GM12891 (cell line): ENCODE measurements around the gene CHRM2.

Source experiments
- DNase-seq: peaks from one replicate; pipeline ENCODE4 v3.0.0; 2011; ENCODE audit warnings: low spot score; ENCODE audit not compliant: insufficient read length
- FAIRE-seq: peaks from 2 replicates; lab custom pipeline; 2011; peaks lifted over from hg19 to GRCh38; lab: Jason Lieb, UNC
- PAX5 ChIP-seq: IDR thresholded peaks from 2 replicates; pipeline ENCODE4 v1.6.1; 2011; ENCODE audit warnings: low read length, moderate library complexity, mild to moderate bottlenecking; ENCODE audit not compliant: insufficient read depth, severe bottlenecking
- POLR2A ChIP-seq: IDR thresholded peaks from 2 replicates; pipeline ENCODE4 v1.6.1; 2011; ENCODE audit warnings: low read depth, low read length, control low read depth
- POLR2AphosphoS5 ChIP-seq: IDR thresholded peaks from 2 replicates; pipeline ENCODE4 v1.6.1; 2011; ENCODE audit warnings: low read depth, low read length, control low read depth
- POU2F2 ChIP-seq: IDR thresholded peaks from 2 replicates; pipeline ENCODE4 v1.6.1; 2011; ENCODE audit warnings: low read depth, mild to moderate bottlenecking, control low read depth, low read length, moderate library complexity
- SPI1 ChIP-seq: IDR thresholded peaks from 2 replicates; pipeline ENCODE4 v1.6.1; 2011; ENCODE audit warnings: low read depth, low read length, control low read depth
- TAF1 ChIP-seq: IDR thresholded peaks from 2 replicates; pipeline ENCODE4 v1.6.1; 2011; ENCODE audit warnings: low read depth, low read length, control low read depth

CHRM2 gene

DNA sequence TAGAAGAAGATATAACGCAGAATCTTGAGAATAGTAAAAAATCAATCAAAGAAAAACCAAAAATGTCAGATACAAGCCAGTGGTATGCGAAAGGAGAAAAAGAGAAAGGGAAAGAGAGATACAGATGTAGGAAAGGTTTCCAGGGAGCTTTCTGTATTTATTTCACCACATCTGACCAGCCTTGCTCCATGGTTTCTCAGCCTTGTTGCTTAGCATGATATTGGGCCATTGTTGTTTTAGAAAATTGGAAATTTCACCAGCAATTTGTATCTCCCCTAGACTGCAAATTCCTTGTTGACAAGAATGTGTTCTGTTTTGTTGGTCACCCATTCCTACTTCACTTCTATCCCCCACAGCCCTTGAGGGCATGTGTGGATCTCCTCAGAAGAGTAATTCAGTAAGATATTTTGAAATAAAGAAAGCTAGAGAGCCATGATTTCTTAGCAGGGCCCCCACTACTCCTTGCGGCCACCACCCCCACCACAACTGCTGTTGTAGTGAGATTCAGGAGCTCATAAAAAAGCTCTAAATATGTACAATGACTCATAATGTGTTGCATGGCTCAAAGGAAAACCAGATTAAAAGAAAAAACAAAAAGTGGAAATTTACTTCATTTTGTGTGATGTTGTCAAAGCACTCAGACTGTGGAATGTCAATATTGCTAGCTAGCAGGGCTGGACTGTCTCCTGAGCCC lies 138.7 kb downstream of the CHRM2 start:
- no peak for FAIRE-seq

DNA sequence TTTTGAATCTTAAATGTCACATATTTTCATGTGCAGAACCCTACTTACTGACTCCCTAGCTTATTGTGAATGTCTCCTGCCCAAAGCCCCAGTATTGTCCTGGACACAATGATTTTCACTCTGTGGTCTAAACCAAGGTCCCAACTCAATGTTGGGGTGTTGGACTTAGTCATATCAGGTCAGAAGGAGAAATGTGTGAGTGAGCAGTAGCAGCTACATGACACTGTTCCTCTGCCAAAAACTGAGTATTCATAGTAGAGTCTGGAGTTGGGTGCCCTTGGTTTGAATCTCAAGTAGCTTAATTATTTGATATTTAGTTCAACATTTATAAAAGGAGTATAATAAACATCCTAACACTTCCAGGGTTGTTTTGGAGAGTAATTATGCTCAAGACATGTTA lies 141.0 kb downstream of the CHRM2 start:
- DNase-seq (no peak), FAIRE-seq (no peak)
- TF ChIP-seq TAF1, result no peak
- no peak for TF ChIP-seq SPI1
- no peak for TF ChIP-seq POU2F2
- TF ChIP-seq PAX5, result no peak
- TF ChIP-seq POLR2AphosphoS5, result no peak
- no peak for TF ChIP-seq POLR2A

More for the DNA sequence above, 138.7 kb downstream of the CHRM2 start:
- DNase-seq, result no peak
- TF ChIP-seq TAF1, result no peak
- TF ChIP-seq SPI1, result no peak
- TF ChIP-seq POLR2A, result no peak
- no peak for TF ChIP-seq POU2F2
- no peak for TF ChIP-seq PAX5
- no peak for TF ChIP-seq POLR2AphosphoS5

DNA sequence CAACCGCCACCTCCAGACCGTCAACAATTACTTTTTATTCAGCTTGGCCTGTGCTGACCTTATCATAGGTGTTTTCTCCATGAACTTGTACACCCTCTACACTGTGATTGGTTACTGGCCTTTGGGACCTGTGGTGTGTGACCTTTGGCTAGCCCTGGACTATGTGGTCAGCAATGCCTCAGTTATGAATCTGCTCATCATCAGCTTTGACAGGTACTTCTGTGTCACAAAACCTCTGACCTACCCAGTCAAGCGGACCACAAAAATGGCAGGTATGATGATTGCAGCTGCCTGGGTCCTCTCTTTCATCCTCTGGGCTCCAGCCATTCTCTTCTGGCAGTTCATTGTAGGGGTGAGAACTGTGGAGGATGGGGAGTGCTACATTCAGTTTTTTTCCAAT lies 146.6 kb downstream of the CHRM2 start:
- TF ChIP-seq TAF1 (no peak), POLR2A (no peak), SPI1 (no peak), PAX5 (no peak), POU2F2 (no peak), POLR2AphosphoS5 (no peak)
- no peak for FAIRE-seq
- no peak for DNase-seq

DNA sequence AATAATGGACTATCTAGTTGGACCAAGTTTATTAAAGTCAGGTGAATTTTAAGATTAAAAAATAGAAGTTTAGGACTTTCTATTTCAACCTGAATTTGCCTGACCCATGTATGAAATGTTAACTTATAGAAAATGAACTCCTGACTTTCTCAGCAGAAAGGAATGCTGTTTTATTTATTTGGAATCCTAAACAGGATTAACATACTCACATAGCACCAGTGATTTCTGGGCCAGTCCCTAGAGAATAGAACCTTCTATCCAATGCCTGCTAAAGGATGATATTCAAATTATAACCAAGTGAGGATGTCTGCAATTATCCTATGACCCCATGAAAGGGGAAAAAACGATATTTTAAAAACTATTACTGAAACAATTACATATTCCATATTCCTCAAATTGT lies 148.8 kb downstream of the CHRM2 start:
- TF ChIP-seq POU2F2, result no peak
- no peak for TF ChIP-seq POLR2A
- no peak for TF ChIP-seq TAF1
- no peak for TF ChIP-seq SPI1
- no peak for TF ChIP-seq POLR2AphosphoS5
- no peak for TF ChIP-seq PAX5
- DNase-seq (no peak), FAIRE-seq (no peak)

DNA sequence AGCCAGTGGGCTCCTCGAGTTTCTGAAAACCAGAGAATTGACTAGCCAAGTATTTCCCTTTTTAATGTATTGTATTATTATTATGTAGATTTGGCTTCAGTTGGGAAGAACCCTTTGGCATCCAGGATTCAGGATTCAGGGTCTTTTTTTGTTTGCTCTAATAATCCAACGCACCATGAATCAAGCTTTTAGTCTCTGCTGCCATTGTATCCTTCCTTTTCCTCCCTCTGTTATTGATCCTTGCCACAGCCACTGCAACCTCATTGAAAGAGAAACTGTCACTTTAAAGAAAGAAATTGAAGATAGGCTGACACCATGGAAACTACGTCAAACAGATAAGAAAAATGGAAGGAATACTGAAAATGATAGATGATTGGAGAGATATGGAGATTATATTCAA lies 150.0 kb downstream of the CHRM2 start:
- FAIRE-seq, result no peak
- no peak for DNase-seq
- TF ChIP-seq POLR2AphosphoS5 (no peak), POLR2A (no peak), SPI1 (no peak)

DNA sequence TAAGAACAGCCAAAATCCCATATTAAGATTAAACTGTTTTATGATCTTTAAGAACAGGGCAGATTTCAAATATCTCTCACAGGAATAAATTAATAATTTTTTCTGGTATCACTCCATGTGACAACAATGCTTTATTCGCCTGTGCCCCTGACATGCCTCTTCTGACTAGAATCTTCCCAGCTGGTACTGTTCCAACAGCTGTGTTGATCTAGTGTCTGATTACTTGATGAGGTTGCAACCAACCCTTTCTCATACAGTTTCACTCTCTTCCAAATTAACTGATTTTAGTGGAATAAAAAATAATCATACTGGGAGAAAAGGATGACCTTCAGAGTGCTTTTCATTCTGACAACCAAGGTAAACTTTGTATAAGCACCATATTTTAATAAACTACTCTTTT lies 151.9 kb downstream of the CHRM2 start:
- no peak for FAIRE-seq
- no peak for DNase-seq
- TF ChIP-seq PAX5 (no peak), POU2F2 (no peak), SPI1 (no peak), TAF1 (no peak)

DNA sequence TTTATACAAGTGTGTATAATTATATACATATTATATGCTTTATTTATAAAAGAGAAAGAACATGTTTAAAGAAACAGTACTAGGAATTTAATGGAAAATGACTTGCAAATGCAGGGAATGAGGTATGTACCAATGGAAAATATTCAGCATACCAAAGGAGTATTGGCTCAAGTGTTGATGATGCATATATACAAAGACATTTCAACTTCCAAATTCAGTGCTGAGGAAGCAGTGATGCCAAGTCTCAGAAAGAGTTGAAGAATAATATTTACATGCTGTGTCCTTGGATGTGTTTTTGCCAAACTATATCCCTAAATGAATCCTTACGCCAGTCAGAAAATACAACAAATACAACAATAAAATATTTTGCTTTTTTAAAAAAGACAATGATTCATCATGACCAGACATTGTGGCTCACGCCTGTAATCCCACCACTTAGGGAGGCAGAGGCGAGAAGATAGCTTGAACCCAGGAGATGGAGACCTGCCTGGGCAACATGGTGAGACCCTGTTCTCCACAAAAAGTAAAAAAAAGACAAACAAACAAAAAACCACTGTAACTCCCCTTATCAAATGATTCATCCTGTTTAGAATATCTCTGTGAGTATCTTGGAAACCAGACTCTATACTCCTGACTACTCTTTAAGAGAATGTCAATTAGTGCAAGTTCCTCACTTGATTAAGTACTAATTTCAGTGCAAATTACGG lies 157.2 kb downstream of the CHRM2 start:
- no peak for DNase-seq
- no peak for FAIRE-seq
- no peak for TF ChIP-seq POLR2AphosphoS5
- no peak for TF ChIP-seq TAF1
- TF ChIP-seq SPI1, result no peak
- TF ChIP-seq POLR2A, result no peak
- TF ChIP-seq POU2F2, result no peak
- TF ChIP-seq PAX5, result no peak

DNA sequence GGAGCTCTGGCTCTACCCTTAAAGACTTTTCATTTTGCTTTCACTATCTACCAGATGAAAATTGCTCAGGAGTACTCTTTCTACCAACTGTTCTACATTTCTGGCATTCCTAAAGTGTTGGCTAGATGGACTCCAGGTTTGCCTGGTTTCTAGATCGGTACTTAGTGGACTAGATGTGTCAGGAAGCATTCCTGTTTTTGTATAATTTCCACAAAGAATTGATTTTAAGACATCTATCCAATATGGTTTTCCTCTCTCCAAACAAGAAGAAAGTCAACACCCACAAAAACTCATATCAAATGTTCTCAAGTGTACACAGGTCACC lies 157.7 kb downstream of the CHRM2 start:
- FAIRE-seq (no peak), DNase-seq (no peak)
- no peak for TF ChIP-seq POU2F2
- no peak for TF ChIP-seq TAF1
- TF ChIP-seq POLR2AphosphoS5, result no peak
- no peak for TF ChIP-seq POLR2A

DNA sequence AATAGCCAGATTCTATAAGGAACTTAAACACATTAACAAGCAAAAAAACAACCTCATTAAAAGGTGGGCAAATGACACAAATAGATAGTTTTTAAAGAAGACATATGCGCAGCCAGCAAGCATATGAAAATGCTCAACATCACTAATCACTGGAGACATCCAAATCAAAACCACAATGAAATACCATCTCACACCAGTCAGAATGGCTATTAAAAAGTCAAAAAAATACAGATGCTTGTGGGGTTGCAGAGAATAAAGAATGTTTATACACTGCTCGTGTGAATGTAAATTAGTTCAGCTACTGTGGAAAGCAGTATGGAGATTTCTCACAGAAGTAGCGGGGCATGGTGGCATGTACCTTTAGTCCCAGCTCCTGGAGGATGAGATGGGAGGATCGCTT lies 164.0 kb downstream of the CHRM2 start:
- FAIRE-seq (no peak), DNase-seq (no peak)
- TF ChIP-seq POU2F2, result no peak
- no peak for TF ChIP-seq POLR2A
- no peak for TF ChIP-seq TAF1
- no peak for TF ChIP-seq POLR2AphosphoS5
- TF ChIP-seq PAX5, result no peak
- no peak for TF ChIP-seq SPI1

DNA sequence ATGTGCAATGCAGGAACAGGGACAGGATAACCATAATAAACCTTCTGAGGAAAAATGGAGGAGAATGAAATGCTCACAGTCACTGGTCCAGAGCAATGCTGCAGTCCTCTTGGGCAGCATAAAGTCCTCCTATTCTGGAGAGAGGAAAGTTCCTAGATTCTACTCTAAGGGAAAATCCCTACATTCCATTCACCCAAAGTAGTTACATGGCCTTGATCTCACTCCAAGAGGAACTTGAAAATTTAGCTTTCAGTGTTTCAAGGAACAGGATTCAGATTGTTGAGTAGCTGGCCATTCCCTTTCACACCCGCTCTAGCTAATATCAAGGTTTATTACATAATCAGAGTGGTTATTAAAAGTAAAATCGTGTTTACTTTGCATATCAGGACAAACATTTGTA lies 168.3 kb downstream of the CHRM2 start:
- TF ChIP-seq PAX5, result no peak
- TF ChIP-seq POLR2A, result no peak
- no peak for TF ChIP-seq SPI1
- no peak for TF ChIP-seq POU2F2
- TF ChIP-seq TAF1, result no peak
- TF ChIP-seq POLR2AphosphoS5, result no peak
- FAIRE-seq, result no peak
- no peak for DNase-seq
